Neural crest cell (in vitro differentiated cells): ENCODE data around the gene LRRC75A. TPM values are rescaled to one million over a fixed set of nuclear protein-coding genes. Genes with fewer than 3 reads are reported as not detected.

Source experiments
- DNase-seq: peaks from one replicate; pipeline ENCODE4 v3.0.0; 2021; ENCODE audit warnings: low read depth, mixed read lengths, low spot score
- H3K27ac Mint-ChIP-seq: one replicate; pipeline ENCODE4 v1.8.0; 2021; ENCODE audit warnings: mild to moderate bottlenecking, mixed read lengths; ENCODE audit not compliant: unreplicated experiment
- H3K27me3 Mint-ChIP-seq: 2 replicates; pipeline ENCODE4 v1.8.0; 2021; ENCODE audit warnings: low read depth, mild to moderate bottlenecking, mixed read lengths
- H3K36me3 Mint-ChIP-seq: 2 replicates; pipeline ENCODE4 v1.8.0; 2021; ENCODE audit warnings: low read depth, mild to moderate bottlenecking, mixed read lengths
- H3K4me1 Mint-ChIP-seq: 2 replicates; pipeline ENCODE4 v1.8.0; 2021; ENCODE audit warnings: mixed read lengths
- H3K4me3 Mint-ChIP-seq: one replicate; pipeline ENCODE4 v1.8.0; 2021; ENCODE audit warnings: mild to moderate bottlenecking, mixed read lengths
- H3K9me3 Mint-ChIP-seq: 2 replicates; pipeline ENCODE4 v1.8.0; 2021; ENCODE audit warnings: mixed read lengths
- CTCF ChIP-seq: fragments of 200-600 bp; sonication (generic); conservative IDR thresholded peaks from 2 replicates; pipeline ENCODE4 v1.5.0; 2021; ENCODE audit warnings: antibody characterized with exemption, mild to moderate bottlenecking
- total RNA-seq: library from RNA; stranded (reverse); gene quantifications from 2 replicates; pipeline ENCODE4 v1.2.1, GENCODE V29; 2021

The LRRC75A gene
- total RNA-seq, 1 donor from 2014 or later, result 5.6 TPM

- Mint-ChIP-seq H3K36me3 (no peaks in the 10 kb centered on the region), H3K27me3 (no peaks in the 10 kb centered on the region), H3K4me3 (no peak overlapping the region), H3K27ac (no peak overlapping the region), H3K9me3 (no peaks in the 10 kb centered on the region), H3K4me1 (peaks cover 35% of the 10 kb centered on the region)
- TF ChIP-seq CTCF, result no peak
- DNase-seq, result no peak
Measured at GRCh38 chr17:16483021-16483645, 8.9 kb downstream of the LRRC75A start.

- no peak overlapping the region for H3K4me3 Mint-ChIP-seq
- TF ChIP-seq CTCF, result no peak
- H3K9me3 Mint-ChIP-seq, result no peaks in the 10 kb centered on the region
- no peak overlapping the region for H3K27ac Mint-ChIP-seq
- no peak for DNase-seq
- H3K36me3 Mint-ChIP-seq, result no peaks in the 10 kb centered on the region
- peaks cover 30% of the 10 kb centered on the region for H3K4me1 Mint-ChIP-seq
- no peaks in the 10 kb centered on the region for H3K27me3 Mint-ChIP-seq
Measured at GRCh38 chr17:16482253-16482652, 9.7 kb downstream of the LRRC75A start.

- no peak for TF ChIP-seq CTCF
Measured at GRCh38 chr17:16480995-16481394, 11.0 kb downstream of the LRRC75A start.

GRCh38 chr17:16479264-16479663 is 12.7 kb downstream of the LRRC75A start:
- Mint-ChIP-seq H3K27me3 (no peaks in the 10 kb centered on the region), H3K4me3 (no peak overlapping the region), H3K36me3 (no peaks in the 10 kb centered on the region), H3K4me1 (peaks cover 7% of the 10 kb centered on the region), H3K9me3 (no peaks in the 10 kb centered on the region), H3K27ac (no peak overlapping the region)
- TF ChIP-seq CTCF, result no peak
- no peak for DNase-seq

More at GRCh38 chr17:16480995-16481394, 11.0 kb downstream of the LRRC75A start:
- Mint-ChIP-seq H3K4me1 (peaks cover 21% of the 10 kb centered on the region), H3K4me3 (no peak overlapping the region), H3K36me3 (no peaks in the 10 kb centered on the region), H3K27me3 (no peaks in the 10 kb centered on the region), H3K27ac (no peak overlapping the region), H3K9me3 (no peaks in the 10 kb centered on the region)
- DNase-seq, result no peak

- no peaks in the 10 kb centered on the region for H3K27me3 Mint-ChIP-seq
- no peak overlapping the region for H3K4me3 Mint-ChIP-seq
- H3K4me1 Mint-ChIP-seq, result peaks cover 4% of the 10 kb centered on the region
Measured at GRCh38 chr17:16478649-16479048, 13.3 kb downstream of the LRRC75A start.

More at GRCh38 chr17:16478649-16479048, 13.3 kb downstream of the LRRC75A start:
- no peak for TF ChIP-seq CTCF
- DNase-seq, result no peak
- no peaks in the 10 kb centered on the region for H3K9me3 Mint-ChIP-seq
- no peak overlapping the region for H3K27ac Mint-ChIP-seq
- H3K36me3 Mint-ChIP-seq, result no peaks in the 10 kb centered on the region
